Endothelial cell of umbilical vein (primary cell): ENCODE results near the gene GPBP1L1.
"Not testable (repeated sequence)": the region's sequence is repeated elsewhere in the genome, so short reads cannot be mapped to it uniquely, and the experiment has no call there.

Experiments used
- EZH2 ChIP-seq: IDR thresholded peaks from 2 replicates; pipeline ENCODE4 v1.6.1; 2012; ENCODE audit warnings: borderline replicate concordance, low read depth, mild to moderate bottlenecking, moderate library complexity, low read length, inconsistent platforms; ENCODE audit not compliant: severe bottlenecking
- FOS ChIP-seq: IDR thresholded peaks from 2 replicates; pipeline ENCODE4 v1.6.1; 2011; ENCODE audit warnings: mild to moderate bottlenecking, low read length, moderate library complexity, borderline replicate concordance; ENCODE audit not compliant: insufficient read depth
- MYC ChIP-seq: IDR thresholded peaks from one replicate; pipeline ENCODE4 v1.6.1; 2011; ENCODE audit warnings: mild to moderate bottlenecking, low read depth, low read length
- POLR2A ChIP-seq: IDR thresholded peaks from 2 replicates; pipeline ENCODE4 v1.6.1; 2012; ENCODE audit warnings: low read depth, mild to moderate bottlenecking, control low read depth, low read length
- POLR2AphosphoS5 ChIP-seq: IDR thresholded peaks from 2 replicates; pipeline ENCODE4 v1.6.1; 2012; ENCODE audit warnings: low read depth, mild to moderate bottlenecking, control low read depth, low read length, moderate library complexity; ENCODE audit not compliant: insufficient read depth
- TF ChIP-seq, protein P1 (sequence below), 2 donors: IDR thresholded peaks; 1 replicate in 1 of 2; 2 replicates in 1 of 2; pipeline ENCODE4 v1.5.1; 2011; ENCODE audit warnings: low read length in 2 of 2, mild to moderate bottlenecking in 2 of 2, moderate library complexity in 2 of 2, control low read depth in 1 of 2, inconsistent platforms in 1 of 2, low read depth in 1 of 2; ENCODE audit not compliant: insufficient read depth in 1 of 2; ENCODE audit errors: extremely low read depth in 1 of 2
- TF ChIP-seq, protein P2 (sequence below): IDR thresholded peaks from 2 replicates; pipeline ENCODE4 v1.6.1; 2011; ENCODE audit not compliant: insufficient read depth, insufficient read length

DNA sequence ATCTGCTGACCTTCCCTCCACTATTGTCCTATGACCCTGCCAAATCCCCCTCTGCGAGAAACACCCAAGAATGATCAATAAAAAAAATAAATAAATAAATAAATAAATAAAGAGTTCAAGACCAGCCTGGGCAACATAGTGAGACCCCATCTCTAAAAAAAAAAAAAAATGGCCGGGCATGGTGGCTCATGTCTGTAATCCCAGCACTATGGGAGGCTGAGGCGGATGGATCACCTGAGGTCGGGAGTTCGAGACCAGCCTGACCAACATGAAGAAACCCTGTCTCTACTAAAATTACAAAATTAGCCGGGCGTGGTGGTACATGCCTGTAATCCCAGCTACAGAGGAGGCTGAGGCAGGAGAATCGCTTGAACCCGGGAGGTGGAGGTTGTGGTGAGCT is 39.7 kb upstream of the GPBP1L1 start:
- TF ChIP-seq, protein P1, sequence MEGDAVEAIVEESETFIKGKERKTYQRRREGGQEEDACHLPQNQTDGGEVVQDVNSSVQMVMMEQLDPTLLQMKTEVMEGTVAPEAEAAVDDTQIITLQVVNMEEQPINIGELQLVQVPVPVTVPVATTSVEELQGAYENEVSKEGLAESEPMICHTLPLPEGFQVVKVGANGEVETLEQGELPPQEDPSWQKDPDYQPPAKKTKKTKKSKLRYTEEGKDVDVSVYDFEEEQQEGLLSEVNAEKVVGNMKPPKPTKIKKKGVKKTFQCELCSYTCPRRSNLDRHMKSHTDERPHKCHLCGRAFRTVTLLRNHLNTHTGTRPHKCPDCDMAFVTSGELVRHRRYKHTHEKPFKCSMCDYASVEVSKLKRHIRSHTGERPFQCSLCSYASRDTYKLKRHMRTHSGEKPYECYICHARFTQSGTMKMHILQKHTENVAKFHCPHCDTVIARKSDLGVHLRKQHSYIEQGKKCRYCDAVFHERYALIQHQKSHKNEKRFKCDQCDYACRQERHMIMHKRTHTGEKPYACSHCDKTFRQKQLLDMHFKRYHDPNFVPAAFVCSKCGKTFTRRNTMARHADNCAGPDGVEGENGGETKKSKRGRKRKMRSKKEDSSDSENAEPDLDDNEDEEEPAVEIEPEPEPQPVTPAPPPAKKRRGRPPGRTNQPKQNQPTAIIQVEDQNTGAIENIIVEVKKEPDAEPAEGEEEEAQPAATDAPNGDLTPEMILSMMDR (IDR thresholded peaks at IDR 0.05; ENCODE audit: extremely low read depth in 1 of 2, insufficient read depth in 1 of 2, low read depth in 1 of 2, low read length in 2 of 2) = not testable (repeated sequence)
- not testable (repeated sequence) for TF ChIP-seq FOS, EZH2, POLR2A, MYC, POLR2AphosphoS5
- TF ChIP-seq, protein P2, sequence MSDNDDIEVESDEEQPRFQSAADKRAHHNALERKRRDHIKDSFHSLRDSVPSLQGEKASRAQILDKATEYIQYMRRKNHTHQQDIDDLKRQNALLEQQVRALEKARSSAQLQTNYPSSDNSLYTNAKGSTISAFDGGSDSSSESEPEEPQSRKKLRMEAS = not testable (repeated sequence)
